Neural cell (in vitro differentiated cells): ENCODE data around the gene UCKL1. TPM values are rescaled to one million over a fixed set of nuclear protein-coding genes. Genes with fewer than 3 reads are reported as not detected.

Source experiments
- H2AFZ ChIP-seq: fragments of 200-600, 300-800 bp; sonication (generic), shearing (Covaris generic); 2 replicates; pipeline ENCODE4 v1.6.0; 2014; ENCODE audit warnings: low read depth, mild to moderate bottlenecking, antibody characterized with exemption, low read length, moderate library complexity
- H3F3A ChIP-seq: fragments of 200-600 bp; shearing (Covaris generic); 2 replicates; pipeline ENCODE4 v1.6.1; 2016; ENCODE audit warnings: mild to moderate bottlenecking, moderate library complexity, mixed read lengths, antibody characterized with exemption, low read length; ENCODE audit not compliant: insufficient read depth, poor library complexity, severe bottlenecking
- H3K27ac ChIP-seq: fragments of 200-600, 300-800 bp; sonication (generic), shearing (Covaris generic); 2 replicates; pipeline ENCODE4 v1.5.1; 2014; ENCODE audit warnings: mild to moderate bottlenecking, low read length, moderate library complexity
- H3K27me3 ChIP-seq: fragments of 300-800, 200-600 bp; sonication (generic), shearing (Covaris generic); 2 replicates; pipeline ENCODE4 v1.6.0; 2014; ENCODE audit warnings: mild to moderate bottlenecking, low read depth, low read length, moderate library complexity; ENCODE audit not compliant: insufficient read depth
- H3K36me3 ChIP-seq: fragments of 300-800, 200-600 bp; sonication (generic), shearing (Covaris generic); 2 replicates; pipeline ENCODE4 v1.5.1; 2014; ENCODE audit warnings: mild to moderate bottlenecking, antibody characterized with exemption, low read length, moderate library complexity; ENCODE audit not compliant: insufficient read depth
- H3K4me2 ChIP-seq: fragments of 300-800, 200-600 bp; sonication (generic), shearing (Covaris generic); 2 replicates; pipeline ENCODE4 v1.6.0; 2014; ENCODE audit warnings: mild to moderate bottlenecking, low read length
- H3K4me3 ChIP-seq: fragments of 300-800, 200-600 bp; sonication (generic), shearing (Covaris generic); 2 replicates; pipeline ENCODE4 v1.5.1; 2014; ENCODE audit warnings: mild to moderate bottlenecking, low read length, moderate library complexity
- H3K79me2 ChIP-seq: fragments of 200-600 bp; shearing (Covaris generic); replicated peaks from 2 replicates; pipeline ENCODE4 v1.6.0; 2014; ENCODE audit warnings: mild to moderate bottlenecking, low read length, moderate library complexity; ENCODE audit not compliant: insufficient read depth
- H3K9ac ChIP-seq: fragments of 300-800, 200-600 bp; sonication (generic), shearing (Covaris generic); 2 replicates; pipeline ENCODE4 v1.6.1; 2016; ENCODE audit warnings: mild to moderate bottlenecking, low read length, mixed read lengths
- H3K9me2 ChIP-seq: fragments of 200-600 bp; shearing (Covaris generic); 2 replicates; pipeline ENCODE4 v1.6.1; 2016; ENCODE audit warnings: mild to moderate bottlenecking, low read length, mixed read lengths; ENCODE audit not compliant: insufficient read depth
- H3K9me3 ChIP-seq: fragments of 200-600, 300-800 bp; sonication (generic), shearing (Covaris generic); 2 replicates; pipeline ENCODE4 v1.6.1; 2016; ENCODE audit warnings: mild to moderate bottlenecking, mixed run types, low read length, moderate library complexity, mixed read lengths
- H4K20me1 ChIP-seq: fragments of 200-600 bp; shearing (Covaris generic); 2 replicates; pipeline ENCODE4 v1.6.1; 2016; ENCODE audit warnings: mild to moderate bottlenecking, mixed run types; ENCODE audit not compliant: insufficient read depth
- EP300 ChIP-seq: fragments of 450-650 bp; conservative IDR thresholded peaks from 2 replicates; pipeline ENCODE4 v1.6.1; 2014; ENCODE audit warnings: antibody characterized with exemption, mild to moderate bottlenecking, moderate library complexity; ENCODE audit not compliant: poor library complexity, severe bottlenecking
- EZH2 ChIP-seq: fragments of 200-600, 300-800 bp; shearing (Covaris generic), sonication (generic); IDR thresholded peaks from 2 replicates; pipeline ENCODE4 v1.6.1; 2014; ENCODE audit warnings: antibody characterized with exemption, low read length, borderline replicate concordance, mild to moderate bottlenecking; ENCODE audit not compliant: insufficient read depth, poor library complexity, severe bottlenecking
- MXI1 ChIP-seq: fragments of 450-650 bp; conservative IDR thresholded peaks from 2 replicates; pipeline ENCODE4 v1.6.1; 2014; ENCODE audit warnings: antibody characterized with exemption, mild to moderate bottlenecking; ENCODE audit not compliant: poor library complexity, severe bottlenecking
- POLR2AphosphoS5 ChIP-seq: IDR thresholded peaks from 2 replicates; pipeline ENCODE4 v1.6.1; 2012
- RAD21 ChIP-seq: fragments of 450-650 bp; conservative IDR thresholded peaks from 2 replicates; pipeline ENCODE4 v1.6.1; 2014; ENCODE audit warnings: antibody characterized with exemption, mild to moderate bottlenecking, moderate library complexity
- REST ChIP-seq: IDR thresholded peaks from 2 replicates; pipeline ENCODE4 v1.6.1; 2012; ENCODE audit warnings: borderline replicate concordance
- SMC3 ChIP-seq: fragments of 450-650 bp; conservative IDR thresholded peaks from 2 replicates; pipeline ENCODE4 v1.6.1; 2014; ENCODE audit warnings: antibody characterized with exemption, mild to moderate bottlenecking, moderate library complexity; ENCODE audit not compliant: poor library complexity
- TAF1 ChIP-seq: IDR thresholded peaks from 2 replicates; pipeline ENCODE4 v1.6.1; 2012; ENCODE audit warnings: low read depth
- polyA plus RNA-seq: library from polyadenylated mRNA; depleted of rRNA; stranded (reverse); fragments of >200 nt; gene quantifications from 2 replicates; pipeline ENCODE4 v1.2.3, GENCODE V29; 2014
- TF ChIP-seq, protein P1 (sequence below): fragments of 450-650 bp; IDR thresholded peaks from 2 replicates; pipeline ENCODE4 v1.5.1; 2014; ENCODE audit warnings: antibody characterized with exemption, mild to moderate bottlenecking, moderate library complexity; ENCODE audit not compliant: poor library complexity, severe bottlenecking

The UCKL1 gene
- polyA plus RNA-seq, 1 donor from 2014 or later = 58.9 TPM

DNA sequence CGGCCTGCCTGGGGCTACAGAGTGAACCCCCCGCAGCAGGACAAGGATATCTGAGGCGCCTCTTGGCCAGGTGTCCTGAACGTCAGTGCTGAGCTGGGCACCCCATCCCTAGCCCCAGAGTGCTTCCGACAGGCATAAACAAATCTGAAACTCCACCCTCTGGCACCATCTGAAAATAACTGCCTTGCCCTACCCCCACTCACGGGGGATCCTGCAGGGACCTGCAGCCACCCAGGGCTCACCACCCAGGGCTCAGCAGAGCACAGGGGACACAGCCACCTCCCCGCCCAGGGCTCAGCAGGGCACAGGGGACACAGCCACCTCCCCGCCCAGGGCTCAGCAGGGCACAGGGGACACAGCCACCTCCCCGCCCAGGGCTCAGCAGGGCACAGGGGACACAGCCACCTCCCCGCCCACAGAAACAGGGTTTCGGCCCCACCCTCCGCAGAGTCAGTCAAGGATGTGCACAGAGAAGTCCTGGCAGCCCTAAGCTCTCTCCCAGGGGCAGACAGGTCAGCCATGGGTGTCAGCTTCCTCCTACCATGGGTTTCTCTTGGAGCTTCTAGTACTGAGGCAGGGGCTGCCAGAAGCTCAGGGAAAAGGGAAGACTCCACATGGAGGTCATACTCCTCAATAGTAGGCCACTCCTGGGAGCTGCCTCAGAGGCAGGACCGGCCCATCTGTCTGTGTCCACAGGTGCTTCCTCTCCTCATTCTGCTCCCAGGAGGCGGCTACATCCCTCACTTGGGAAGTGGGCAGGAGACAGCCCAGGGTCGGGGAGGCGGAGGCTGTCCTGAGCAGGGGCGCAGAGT, 4.6 kb downstream of the UCKL1 start:
- peaks cover 62% of the 10 kb centered on the region for H3K79me2 ChIP-seq
- no peaks in the 10 kb centered on the region for H3K9me3 ChIP-seq
- H3F3A ChIP-seq = no peaks in the 10 kb centered on the region
- no peak overlapping the region for H3K27ac ChIP-seq
- H4K20me1 ChIP-seq = no peaks in the 10 kb centered on the region
- no peaks in the 10 kb centered on the region for H3K36me3 ChIP-seq
- H3K9me2 ChIP-seq = no peaks in the 10 kb centered on the region
- no peaks in the 10 kb centered on the region for H3K27me3 ChIP-seq
- H3K9ac ChIP-seq = peak overlapping the region; percentile 16
- H3K4me2 ChIP-seq = no peak overlapping the region
- H3K4me3 ChIP-seq = no peak overlapping the region
- no peak overlapping the region for H2AFZ ChIP-seq
- TF ChIP-seq RAD21 (no peak), MXI1 (no peak)

DNA sequence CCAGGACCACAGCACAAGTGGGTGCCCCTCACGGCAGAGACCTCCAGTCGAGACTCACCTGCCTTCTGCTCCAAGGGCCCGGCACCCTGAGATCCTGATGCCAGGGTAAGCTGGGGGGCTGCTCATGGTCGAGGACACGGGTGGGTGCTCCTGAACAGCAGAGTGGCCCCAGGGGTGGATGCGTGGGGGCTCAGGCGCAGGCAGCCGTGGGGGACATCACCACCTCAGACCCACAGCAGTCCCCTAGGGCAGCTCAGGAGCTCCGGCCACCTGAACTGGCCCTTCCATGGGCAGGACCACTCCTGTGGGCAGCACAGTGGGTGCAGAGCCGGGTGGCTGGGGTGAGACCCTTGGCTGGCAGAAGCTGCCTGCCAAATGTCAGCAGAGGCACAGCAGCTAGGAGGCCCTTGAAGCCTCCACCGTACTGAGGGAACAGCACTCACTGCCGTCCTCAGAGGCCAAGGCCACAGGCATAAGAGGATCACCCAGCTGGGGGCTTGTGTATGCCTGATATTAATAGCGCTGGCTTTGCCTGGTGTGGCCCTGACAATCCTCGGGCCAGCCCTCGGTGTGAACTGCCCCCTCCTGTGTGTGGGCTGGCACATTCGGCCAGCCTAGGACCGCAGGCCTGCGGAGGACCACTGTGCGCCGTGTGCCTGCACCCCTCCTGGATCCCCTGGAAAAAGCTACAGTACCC, 5.4 kb downstream of the UCKL1 start:
- H2AFZ ChIP-seq = no peak overlapping the region
- peak overlapping the region; percentile 99 for H3K27ac ChIP-seq
- no peaks in the 10 kb centered on the region for H3K9me3 ChIP-seq
- H3K9ac ChIP-seq = peak overlapping the region; percentile 16
- H3K79me2 ChIP-seq = peaks cover 61% of the 10 kb centered on the region
- no peak overlapping the region for H3K4me3 ChIP-seq
- H3K9me2 ChIP-seq = no peaks in the 10 kb centered on the region
- TF ChIP-seq, protein P1, sequence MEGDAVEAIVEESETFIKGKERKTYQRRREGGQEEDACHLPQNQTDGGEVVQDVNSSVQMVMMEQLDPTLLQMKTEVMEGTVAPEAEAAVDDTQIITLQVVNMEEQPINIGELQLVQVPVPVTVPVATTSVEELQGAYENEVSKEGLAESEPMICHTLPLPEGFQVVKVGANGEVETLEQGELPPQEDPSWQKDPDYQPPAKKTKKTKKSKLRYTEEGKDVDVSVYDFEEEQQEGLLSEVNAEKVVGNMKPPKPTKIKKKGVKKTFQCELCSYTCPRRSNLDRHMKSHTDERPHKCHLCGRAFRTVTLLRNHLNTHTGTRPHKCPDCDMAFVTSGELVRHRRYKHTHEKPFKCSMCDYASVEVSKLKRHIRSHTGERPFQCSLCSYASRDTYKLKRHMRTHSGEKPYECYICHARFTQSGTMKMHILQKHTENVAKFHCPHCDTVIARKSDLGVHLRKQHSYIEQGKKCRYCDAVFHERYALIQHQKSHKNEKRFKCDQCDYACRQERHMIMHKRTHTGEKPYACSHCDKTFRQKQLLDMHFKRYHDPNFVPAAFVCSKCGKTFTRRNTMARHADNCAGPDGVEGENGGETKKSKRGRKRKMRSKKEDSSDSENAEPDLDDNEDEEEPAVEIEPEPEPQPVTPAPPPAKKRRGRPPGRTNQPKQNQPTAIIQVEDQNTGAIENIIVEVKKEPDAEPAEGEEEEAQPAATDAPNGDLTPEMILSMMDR = no peak
- TF ChIP-seq MXI1 (no peak), TAF1 (no peak), RAD21 (no peak), REST (no peak), EZH2 (no peak), SMC3 (no peak), EP300 (no peak), POLR2AphosphoS5 (no peak)
- no peaks in the 10 kb centered on the region for H4K20me1 ChIP-seq
- H3F3A ChIP-seq = no peaks in the 10 kb centered on the region
- no peaks in the 10 kb centered on the region for H3K36me3 ChIP-seq
- H3K27me3 ChIP-seq = no peaks in the 10 kb centered on the region
- H3K4me2 ChIP-seq = no peak overlapping the region
